PC-3 (cell line): ENCODE results near the gene CELF2. TPM values are rescaled to one million over a fixed set of nuclear protein-coding genes. Genes with fewer than 3 reads are reported as not detected.

Experiments
- ATAC-seq: fragments of 200-7000 bp; cut with Tn5 transposase; 2 replicates; pipeline ENCODE4 v1.9.1; 2020; ENCODE audit warnings: mild to moderate bottlenecking, moderate library complexity
- BruUV-seq: library from RNA; stranded (reverse); fragments of 400-500 nt; replicated peaks from 2 replicates; lab custom pipeline; 2021; lab: Mats Ljungman, UMichigan
- CTCF ChIA-PET: fragments of 300-600 bp; sonication (Branson Sonifier 250); formaldehyde crosslinking; loops from one replicate; lab custom pipeline; 2022; ENCODE audit warnings: antibody characterized with exemption; lab: Charles Lee
- POLR2A ChIA-PET: fragments of 300-600 bp; sonication (Branson Sonifier 250); formaldehyde crosslinking; loops from one replicate; lab custom pipeline; 2022; ENCODE audit warnings: antibody characterized with exemption; ENCODE audit not compliant: unreplicated experiment; lab: Charles Lee
- DNase-seq: peaks from one replicate; pipeline ENCODE4 v3.0.0-alpha.2; 2015
- H2AFZ ChIP-seq: fragments of 300-600 bp; sonication (generic); 2 replicates; pipeline ENCODE4 v1.6.0; 2016; ENCODE audit warnings: antibody characterized with exemption, low read length
- H3F3A ChIP-seq: fragments of 300-600 bp; sonication (generic); one replicate; pipeline ENCODE4 v1.6.0; 2017; ENCODE audit warnings: antibody characterized with exemption, low read length, control low read depth, mild to moderate bottlenecking; ENCODE audit not compliant: unreplicated experiment
- H3K27ac ChIP-seq: fragments of 300-600 bp; sonication (generic); 2 replicates; pipeline ENCODE4 v1.5.1; 2016; ENCODE audit warnings: mild to moderate bottlenecking, low read length
- H3K27me3 ChIP-seq: fragments of 300-600 bp; sonication (generic); 2 replicates; pipeline ENCODE4 v1.6.1; 2016; ENCODE audit warnings: low read length, mixed read lengths
- H3K36me3 ChIP-seq: fragments of 300-600 bp; sonication (generic); 2 replicates; pipeline ENCODE4 v1.6.1; 2016; ENCODE audit warnings: low read depth, mixed run types, low read length, mixed read lengths
- H3K4me1 ChIP-seq: fragments of 300-600 bp; sonication (generic); 2 replicates; pipeline ENCODE4 v1.5.1; 2016; ENCODE audit warnings: low read length; ENCODE audit not compliant: insufficient read depth
- H3K4me2 ChIP-seq: fragments of 300-600 bp; sonication (generic); 2 replicates; pipeline ENCODE4 v1.6.0; 2016; ENCODE audit warnings: low read length
- H3K4me3 ChIP-seq: fragments of 300-600 bp; sonication (generic); 2 replicates; pipeline ENCODE4 v1.5.1; 2016; ENCODE audit warnings: mild to moderate bottlenecking, low read length, mixed read lengths
- H3K79me2 ChIP-seq: fragments of 300-600 bp; sonication (generic); 2 replicates; pipeline ENCODE4 v1.6.1; 2017; ENCODE audit warnings: low read length, mixed read lengths
- H3K9ac ChIP-seq: fragments of 300-600 bp; sonication (generic); 2 replicates; pipeline ENCODE4 v1.6.0; 2016; ENCODE audit warnings: mild to moderate bottlenecking, low read length
- H3K9me2 ChIP-seq: fragments of 300-600 bp; sonication (generic); replicated peaks from 2 replicates; pipeline ENCODE4 v1.6.1; 2016; ENCODE audit warnings: mixed run types, low read length, mixed read lengths
- H3K9me3 ChIP-seq: fragments of 300-600 bp; sonication (generic); 2 replicates; pipeline ENCODE4 v1.6.1; 2016; ENCODE audit warnings: low read length, mixed read lengths
- H4K20me1 ChIP-seq: fragments of 300-600 bp; sonication (generic); 2 replicates; pipeline ENCODE4 v1.6.1; 2016; ENCODE audit warnings: low read length, mixed read lengths
- CTCF ChIP-seq: fragments of 300-600 bp; sonication (generic); conservative IDR thresholded peaks from 2 replicates; pipeline ENCODE4 v1.5.1; 2017; ENCODE audit warnings: antibody characterized with exemption, low read depth, mild to moderate bottlenecking, low read length
- EZH2 ChIP-seq: fragments of 300-600 bp; sonication (generic); IDR thresholded peaks from one replicate; pipeline ENCODE4 v1.6.1; 2017; ENCODE audit warnings: antibody characterized with exemption, mild to moderate bottlenecking, low read length; ENCODE audit not compliant: unreplicated experiment
- EZH2phosphoT487 ChIP-seq: fragments of 300-600 bp; sonication (generic); IDR thresholded peaks from 2 replicates; pipeline ENCODE4 v1.6.1; 2018; ENCODE audit warnings: mild to moderate bottlenecking, antibody characterized with exemption, low read length, borderline replicate concordance
- intact Hi-C: fragments of 100-400 bp; cut with micrococcal nuclease; formaldehyde crosslinking; loops from 2 replicates; pipeline ENCODE4 v1.9.0; 2023
- total RNA-seq: library from RNA; depleted of rRNA; stranded (reverse); fragments of >200 nt; gene quantifications from 2 replicates; pipeline ENCODE4 v1.2.3, GENCODE V29; 2014

CELF2 gene
- total RNA-seq, 1 experiment from 2014 or later, result not detected

GRCh38 chr10:11311027-11311426, 293.4 kb downstream of the CELF2 start:
- Histone ChIP-seq H3K27me3 (peaks cover 39% of the 10 kb centered on the region), H3F3A (no peaks in the 10 kb centered on the region), H4K20me1 (no peaks in the 10 kb centered on the region), H3K4me3 (no peak overlapping the region), H3K79me2 (no peaks in the 10 kb centered on the region), H3K27ac (no peak overlapping the region), H3K4me2 (no peak overlapping the region), H3K4me1 (no peaks in the 10 kb centered on the region), H3K9ac (no peak overlapping the region), H2AFZ (no peak overlapping the region), H3K36me3 (no peaks in the 10 kb centered on the region), H3K9me2 (no peaks in the 10 kb centered on the region), H3K9me3 (no peaks in the 10 kb centered on the region)
- BruUV-seq, result no TSS peak
- ATAC-seq (no peak), DNase-seq (no peak)
- ChIA-PET POLR2A (no interaction called here), CTCF (no interaction called here)
- intact Hi-C loops, result no loop called here
- TF ChIP-seq EZH2 (no peak), EZH2phosphoT487 (no peak), CTCF (no peak)

- CTCF ChIA-PET, result no interaction called here
- no peak for TF ChIP-seq EZH2phosphoT487
- H3K9ac ChIP-seq, result no peak overlapping the region
- H3K27ac ChIP-seq, result no peak overlapping the region
- no peaks in the 10 kb centered on the region for H4K20me1 ChIP-seq
- DNase-seq, result no peak
- peaks cover 47% of the 10 kb centered on the region for H3K27me3 ChIP-seq
- H2AFZ ChIP-seq, result no peak overlapping the region
- ATAC-seq, result no peak
- no peak overlapping the region for H3K4me3 ChIP-seq
- no TSS peak for BruUV-seq
- H3K9me3 ChIP-seq, result no peaks in the 10 kb centered on the region
- no peaks in the 10 kb centered on the region for H3K9me2 ChIP-seq
- H3K36me3 ChIP-seq, result no peaks in the 10 kb centered on the region
- no peaks in the 10 kb centered on the region for H3F3A ChIP-seq
- POLR2A ChIA-PET, result no interaction called here
- no peaks in the 10 kb centered on the region for H3K79me2 ChIP-seq
- intact Hi-C loops, result no loop called here
- no peak overlapping the region for H3K4me2 ChIP-seq
- no peaks in the 10 kb centered on the region for H3K4me1 ChIP-seq
Observed at GRCh38 chr10:11313463-11313862, 295.8 kb downstream of the CELF2 start.

- Histone ChIP-seq H3K36me3 (no peaks in the 10 kb centered on the region), H3K79me2 (no peaks in the 10 kb centered on the region), H3K4me3 (no peak overlapping the region), H4K20me1 (no peaks in the 10 kb centered on the region), H3K4me2 (no peak overlapping the region), H3F3A (no peaks in the 10 kb centered on the region), H2AFZ (no peak overlapping the region), H3K9me2 (no peaks in the 10 kb centered on the region), H3K27ac (no peak overlapping the region), H3K27me3 (peaks cover 69% of the 10 kb centered on the region), H3K4me1 (no peaks in the 10 kb centered on the region), H3K9me3 (no peaks in the 10 kb centered on the region), H3K9ac (no peak overlapping the region)
- BruUV-seq, result no TSS peak
- ChIA-PET CTCF (no interaction called here), POLR2A (no interaction called here)
- intact Hi-C loops, result no loop called here
- TF ChIP-seq EZH2 (no peak), EZH2phosphoT487 (no peak), CTCF (no peak)
- DNase-seq (no peak), ATAC-seq (no peak)
Observed at GRCh38 chr10:11317936-11318670, 300.4 kb downstream of the CELF2 start.
